Epithelial cell of esophagus (primary cell): ENCODE data around the gene CARD11.
"Not testable (repeated sequence)": the region's sequence is repeated elsewhere in the genome, so short reads cannot be mapped to it uniquely, and the experiment has no call there.

Experiments used
- DNase-seq: peaks from one replicate; pipeline ENCODE4 v3.0.0; 2010; ENCODE audit warnings: low read depth
- H3K4me3 ChIP-seq: 2 replicates; pipeline ENCODE4 v1.5.1; 2011; ENCODE audit warnings: mild to moderate bottlenecking, low read length, control low read depth
- TF ChIP-seq, protein P1 (sequence below): IDR thresholded peaks from 2 replicates; pipeline ENCODE4 v1.5.1; 2011; ENCODE audit warnings: low read depth, mild to moderate bottlenecking, low read length, control low read depth, inconsistent platforms; ENCODE audit not compliant: insufficient read depth; ENCODE audit errors: missing control alignments

CARD11 gene

DNA sequence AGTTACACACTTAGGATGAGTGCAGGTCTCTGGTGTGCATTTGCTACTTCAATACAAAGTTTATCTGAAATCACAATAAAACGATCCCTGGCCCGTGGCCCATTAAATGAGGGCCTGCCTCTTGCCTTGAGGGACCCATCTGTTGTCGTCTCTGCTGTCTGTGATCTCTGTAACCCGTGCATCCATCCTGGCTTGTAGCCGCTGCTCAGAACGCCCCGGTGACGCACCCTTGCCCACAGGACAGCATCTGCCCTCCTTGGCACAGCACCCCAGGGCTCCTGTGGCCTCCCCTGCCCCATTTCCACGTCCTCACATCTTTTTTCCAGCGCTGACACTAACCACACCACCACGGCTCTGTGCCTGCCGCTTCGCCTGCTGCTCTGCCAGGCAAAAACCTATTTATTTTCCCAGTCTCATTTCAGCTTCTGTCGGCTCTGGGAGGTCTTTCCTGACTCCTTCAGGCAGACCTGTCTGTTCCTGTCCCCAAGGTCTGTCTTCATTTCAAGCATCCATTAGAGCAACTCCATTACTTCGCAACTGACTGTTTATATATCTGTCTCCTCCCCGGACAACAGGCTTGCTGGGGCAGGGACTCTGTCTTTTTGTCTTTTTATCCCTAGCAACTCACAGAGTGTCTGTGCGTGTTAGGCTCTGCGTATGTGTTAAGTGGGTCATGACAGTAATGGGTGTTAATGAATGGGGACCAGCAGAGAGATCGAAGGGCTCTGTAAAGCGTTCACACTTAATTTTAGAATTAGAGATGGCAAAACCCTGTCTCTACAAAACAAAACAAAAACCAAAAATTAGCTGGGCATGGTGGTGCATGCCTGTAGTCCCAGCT is 16.4 kb downstream of the CARD11 start:
- TF ChIP-seq, protein P1, sequence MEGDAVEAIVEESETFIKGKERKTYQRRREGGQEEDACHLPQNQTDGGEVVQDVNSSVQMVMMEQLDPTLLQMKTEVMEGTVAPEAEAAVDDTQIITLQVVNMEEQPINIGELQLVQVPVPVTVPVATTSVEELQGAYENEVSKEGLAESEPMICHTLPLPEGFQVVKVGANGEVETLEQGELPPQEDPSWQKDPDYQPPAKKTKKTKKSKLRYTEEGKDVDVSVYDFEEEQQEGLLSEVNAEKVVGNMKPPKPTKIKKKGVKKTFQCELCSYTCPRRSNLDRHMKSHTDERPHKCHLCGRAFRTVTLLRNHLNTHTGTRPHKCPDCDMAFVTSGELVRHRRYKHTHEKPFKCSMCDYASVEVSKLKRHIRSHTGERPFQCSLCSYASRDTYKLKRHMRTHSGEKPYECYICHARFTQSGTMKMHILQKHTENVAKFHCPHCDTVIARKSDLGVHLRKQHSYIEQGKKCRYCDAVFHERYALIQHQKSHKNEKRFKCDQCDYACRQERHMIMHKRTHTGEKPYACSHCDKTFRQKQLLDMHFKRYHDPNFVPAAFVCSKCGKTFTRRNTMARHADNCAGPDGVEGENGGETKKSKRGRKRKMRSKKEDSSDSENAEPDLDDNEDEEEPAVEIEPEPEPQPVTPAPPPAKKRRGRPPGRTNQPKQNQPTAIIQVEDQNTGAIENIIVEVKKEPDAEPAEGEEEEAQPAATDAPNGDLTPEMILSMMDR, result no peak
- no peak overlapping the region for H3K4me3 ChIP-seq
- DNase-seq, result peak; percentile 27

GRCh38 chr7:3025616-3026015 is 18.1 kb downstream of the CARD11 start:
- DNase-seq, result no peak
- no peak overlapping the region for H3K4me3 ChIP-seq
- TF ChIP-seq, protein P1, result no peak

DNA sequence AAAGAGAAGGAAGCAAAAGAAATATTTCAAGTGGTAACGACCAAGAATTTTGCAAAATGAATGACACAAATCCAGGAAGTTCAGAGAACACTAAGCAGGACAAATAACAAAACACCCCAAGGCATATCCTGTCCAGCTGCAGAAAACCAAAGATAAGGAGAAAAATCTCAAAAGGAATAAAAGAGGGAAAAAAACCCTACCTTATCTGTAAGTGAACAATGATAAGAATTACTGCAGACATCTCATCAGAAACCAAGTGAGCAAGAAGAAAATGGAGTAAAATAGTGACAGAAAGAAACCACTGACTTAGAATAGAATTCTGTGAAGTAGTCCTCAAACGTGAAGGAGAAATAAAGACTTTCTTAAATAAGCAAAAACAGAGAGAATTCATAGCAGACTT is 21.8 kb downstream of the CARD11 start:
- DNase-seq, result no peak
- TF ChIP-seq, protein P1, result no peak
- H3K4me3 ChIP-seq, result no peak overlapping the region

DNA sequence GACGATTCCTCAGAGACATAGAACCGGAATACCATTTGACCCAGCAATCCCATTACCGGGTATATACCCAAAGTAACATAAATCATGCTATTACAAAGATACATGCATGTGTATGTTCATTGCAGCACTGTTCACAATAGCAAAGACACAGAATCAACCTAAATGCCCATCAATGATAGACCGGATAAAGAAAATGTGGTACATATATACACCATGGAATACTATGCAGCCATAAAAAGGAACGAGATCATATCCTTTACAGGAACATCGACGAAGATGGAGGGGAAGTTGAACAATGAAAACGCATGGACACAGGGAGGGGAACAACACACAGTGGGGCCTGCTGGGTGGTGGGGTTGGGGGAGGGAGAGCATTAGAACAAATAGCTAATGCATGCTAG is 22.4 kb downstream of the CARD11 start:
- not testable (repeated sequence) for DNase-seq, H3K4me3 ChIP-seq

GRCh38 chr7:3020416-3020815 is 23.3 kb downstream of the CARD11 start:
- TF ChIP-seq, protein P1, result no peak
- H3K4me3 ChIP-seq, result no peak overlapping the region
- DNase-seq, result no peak

DNA sequence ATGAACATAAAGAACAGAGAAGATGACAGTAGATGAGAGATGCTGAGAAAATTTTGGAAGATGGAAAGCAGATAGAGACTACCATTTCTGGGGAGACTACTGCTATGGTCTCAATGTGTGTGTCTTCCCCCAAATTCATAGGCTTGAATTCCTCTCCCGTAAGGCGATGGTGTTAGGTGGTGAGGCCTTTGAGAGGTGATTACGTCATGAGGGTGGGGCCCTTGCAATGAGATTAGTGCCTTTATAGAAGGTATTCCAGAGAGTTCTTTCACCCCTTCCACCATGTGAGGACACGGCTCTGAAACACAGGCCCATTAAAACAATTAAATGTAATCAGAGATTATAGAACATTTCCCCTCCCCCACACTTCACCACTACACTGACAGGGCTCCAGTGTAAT is 23.9 kb downstream of the CARD11 start:
- DNase-seq, result no peak
- no peak overlapping the region for H3K4me3 ChIP-seq
- TF ChIP-seq, protein P1, result no peak

DNA sequence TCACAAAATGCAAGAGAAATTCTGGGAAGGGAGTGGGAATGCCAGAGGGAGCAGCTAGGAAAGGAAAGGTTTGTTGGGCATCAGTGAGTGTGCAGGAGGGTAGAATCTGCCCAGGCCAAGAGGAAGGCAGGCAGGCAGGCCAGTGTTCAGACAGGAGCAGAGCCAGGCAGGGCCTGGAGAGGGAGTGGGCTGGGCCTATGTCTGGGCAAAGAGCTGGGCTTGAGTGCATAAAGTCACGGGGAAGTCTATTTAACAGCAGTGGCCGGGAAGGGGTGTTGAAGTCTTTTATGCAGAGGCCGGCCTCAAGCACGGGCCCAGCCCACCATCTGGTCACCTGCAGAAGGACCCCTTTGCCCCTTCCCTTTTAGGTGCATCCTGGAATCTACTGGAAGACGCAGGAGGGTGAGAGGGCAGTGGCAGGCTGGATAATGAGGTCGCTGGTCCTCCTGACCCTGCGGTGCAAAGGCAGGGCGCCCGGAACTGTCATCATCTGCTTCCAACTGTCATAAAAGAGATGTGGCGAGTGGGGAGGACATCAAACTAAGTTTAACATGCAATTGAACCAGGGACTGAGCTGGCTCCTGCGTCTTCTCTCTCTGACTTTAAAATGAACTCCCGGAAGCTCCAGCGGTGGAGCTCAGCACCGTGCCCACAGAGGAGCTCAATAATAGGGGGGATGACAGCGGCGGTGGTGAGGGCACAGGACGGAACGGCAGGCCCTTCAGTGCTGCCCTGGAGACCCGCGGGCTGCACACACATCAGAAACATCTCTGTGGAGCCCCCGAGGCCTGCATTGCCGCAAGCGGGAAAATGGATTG is 29.5 kb downstream of the CARD11 start:
- H3K4me3 ChIP-seq, result no peak overlapping the region
- DNase-seq, result no peak
- TF ChIP-seq, protein P1, result no peak
